DMS79 (cell line): ENCODE results near the gene EXTL1.

Source experiments
- DNase-seq: peaks from one replicate; lab custom pipeline; 2025; lab: John Stamatoyannopoulos, UW

Gene EXTL1

DNA sequence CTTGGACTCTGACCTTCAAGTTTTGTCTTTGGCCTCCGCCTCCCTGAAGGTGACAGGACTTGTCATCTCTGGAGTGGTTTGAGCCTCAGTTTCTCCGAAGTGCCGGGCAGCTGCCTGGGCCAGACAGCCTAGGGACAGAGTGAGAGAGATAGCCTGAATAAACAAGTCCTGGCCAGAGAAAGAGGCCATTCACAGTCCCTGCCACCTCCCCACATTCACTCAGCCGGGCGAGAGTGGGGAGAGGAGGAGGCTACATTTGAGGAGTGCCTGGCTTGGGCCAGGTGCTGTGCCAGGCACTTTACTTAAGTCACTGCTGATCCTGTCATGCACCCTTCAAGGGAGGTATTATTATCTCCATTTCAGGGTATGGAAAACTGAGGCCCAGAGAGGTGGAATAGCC lies 3.5 kb downstream of the EXTL1 start:
- no peak for DNase-seq

GRCh38 chr1:26025517-26025916 lies 3.9 kb downstream of the EXTL1 start:
- no peak for DNase-seq

DNA sequence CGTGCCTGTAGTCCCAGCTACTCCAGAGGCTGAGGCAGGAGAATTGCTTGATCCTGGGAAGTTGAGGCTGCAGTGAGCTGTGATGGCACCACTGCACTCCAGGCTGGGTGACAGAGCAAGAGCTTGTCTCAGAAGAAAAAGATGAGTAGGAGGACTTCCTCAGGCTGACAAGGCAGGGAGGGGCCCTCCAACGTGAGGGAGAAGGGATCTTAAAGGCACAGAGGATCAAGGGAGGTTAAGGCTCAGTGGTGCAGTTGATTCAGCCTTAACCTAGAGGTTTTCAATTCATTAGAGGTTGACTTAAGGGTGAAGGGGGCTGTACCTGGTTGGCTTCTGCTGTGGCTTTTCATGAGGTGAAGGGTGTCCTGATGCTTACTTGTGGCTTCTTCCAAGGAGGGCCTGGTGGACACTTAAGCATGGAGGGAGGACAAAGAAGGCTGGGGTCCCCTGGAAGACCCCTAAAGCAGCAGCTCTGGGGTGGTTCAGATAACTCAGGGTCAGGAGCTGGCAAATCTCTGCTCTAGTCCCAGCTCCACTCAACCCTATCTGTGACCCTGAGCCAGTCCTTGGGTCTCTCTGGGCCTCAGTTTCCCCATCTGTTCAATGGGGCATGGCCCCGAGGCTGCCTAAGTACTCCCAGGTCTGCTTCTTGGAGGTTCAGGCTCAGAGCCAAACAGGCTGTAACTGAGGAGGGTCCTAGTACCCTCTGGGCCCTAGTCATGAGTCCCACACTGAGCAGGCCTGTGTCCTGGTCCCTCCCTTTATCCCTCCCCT lies 6.3 kb downstream of the EXTL1 start:
- no peak for DNase-seq

- DNase-seq: no peak
Observed at GRCh38 chr1:26028490-26028980, 7.0 kb downstream of the EXTL1 start.

GRCh38 chr1:26029054-26029863 lies 7.7 kb downstream of the EXTL1 start:
- no peak for DNase-seq

- no peak for DNase-seq
Observed at GRCh38 chr1:26029864-26030481, 8.4 kb downstream of the EXTL1 start.

DNA sequence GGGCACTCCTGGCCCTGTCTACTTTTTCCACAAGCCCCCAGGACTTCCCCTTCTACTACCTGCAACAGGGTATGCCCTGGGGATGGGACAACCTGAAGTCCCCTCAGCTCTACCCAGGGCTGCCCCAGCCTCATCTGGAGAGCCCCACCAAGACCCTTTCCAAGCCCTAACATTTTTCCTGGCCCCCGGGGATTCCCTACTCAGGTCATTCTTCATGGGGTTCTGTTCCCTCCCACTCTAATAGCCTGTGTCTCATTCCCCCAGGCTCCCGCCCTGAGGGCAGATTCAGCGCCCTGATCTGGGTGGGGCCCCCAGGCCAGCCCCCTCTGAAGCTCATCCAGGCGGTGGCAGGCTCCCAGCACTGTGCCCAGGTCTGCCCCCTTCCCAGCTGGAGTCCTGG lies 9.6 kb downstream of the EXTL1 start:
- DNase-seq: no peak

GRCh38 chr1:26031611-26032220 lies 10.1 kb downstream of the EXTL1 start:
- DNase-seq: peak; percentile 13

DNA sequence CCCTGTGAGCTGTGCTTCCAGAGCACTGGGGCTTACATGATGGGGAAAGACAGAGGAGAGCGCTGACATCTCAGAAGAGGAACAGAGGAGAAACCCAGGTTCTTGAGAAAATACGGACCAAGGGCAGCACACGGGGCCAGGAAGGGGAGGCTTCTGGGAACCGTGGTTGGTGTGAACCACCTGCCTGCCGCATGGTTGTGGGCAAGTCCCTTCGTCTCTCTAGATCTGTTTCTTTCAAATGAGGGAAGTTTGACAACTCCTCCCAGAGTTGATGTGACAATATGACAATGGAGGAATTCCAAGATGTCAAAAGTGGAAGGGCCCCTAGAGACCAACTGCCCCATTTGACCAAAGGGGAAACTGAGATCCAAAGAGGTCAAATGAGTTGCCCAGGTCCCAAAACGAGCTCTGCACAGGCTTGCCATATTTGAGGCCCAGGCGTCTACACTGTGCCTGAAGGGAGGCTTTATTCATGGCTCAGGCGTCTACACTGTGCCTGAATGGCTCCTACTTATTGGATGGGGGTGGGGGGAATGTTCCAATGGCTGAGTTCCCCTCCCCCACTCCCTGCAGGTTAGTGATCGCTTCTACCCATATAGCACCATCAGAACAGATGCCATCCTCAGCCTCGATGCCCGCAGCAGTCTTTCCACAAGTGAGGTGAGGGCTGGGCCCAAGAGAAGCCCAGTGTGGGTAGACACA lies 11.2 kb downstream of the EXTL1 start:
- DNase-seq: no peak

GRCh38 chr1:26034504-26035202 lies 13.1 kb downstream of the EXTL1 start:
- no peak for DNase-seq

DNA sequence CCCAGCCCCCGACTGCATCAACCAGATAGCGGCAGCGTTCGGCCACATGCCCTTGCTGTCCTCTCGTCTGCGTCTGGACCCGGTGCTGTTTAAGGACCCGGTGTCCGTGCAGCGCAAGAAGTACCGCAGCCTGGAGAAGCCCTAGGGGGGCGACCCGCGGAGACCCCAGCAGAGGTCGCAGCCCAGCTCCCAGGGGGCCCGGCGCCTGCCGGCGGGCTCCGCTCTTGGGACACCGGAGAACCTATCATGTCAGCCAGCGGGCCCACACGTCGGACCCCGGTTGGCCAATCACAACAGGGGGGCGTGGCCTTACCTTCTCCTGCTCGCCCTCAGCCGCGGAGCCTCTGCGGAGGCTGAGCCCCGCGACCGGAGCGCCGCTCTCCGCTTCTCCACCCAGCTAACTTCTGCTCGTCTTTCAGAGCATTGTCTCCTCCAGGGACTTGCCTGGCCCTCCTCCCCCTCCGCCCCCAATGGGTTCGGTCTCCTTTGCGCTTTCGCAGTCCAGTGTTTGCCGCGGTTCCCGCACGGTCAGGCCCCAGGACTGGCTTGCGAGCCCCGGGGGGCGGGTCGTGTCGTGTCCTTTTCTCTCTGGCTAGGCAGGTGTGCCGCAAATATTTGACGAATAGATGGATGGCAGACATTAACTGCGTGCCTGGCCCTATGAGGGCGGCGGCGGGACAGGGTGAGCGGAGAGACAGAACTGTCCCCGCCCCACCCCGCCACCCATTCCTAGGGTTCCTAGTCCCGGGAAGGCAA lies 13.8 kb downstream of the EXTL1 start:
- peak; percentile 86 for DNase-seq

GRCh38 chr1:26035959-26036755 lies 14.6 kb downstream of the EXTL1 start:
- DNase-seq: peak; percentile 62

- DNase-seq: no peak
Observed at GRCh38 chr1:26036756-26037281, 15.2 kb downstream of the EXTL1 start.

GRCh38 chr1:26037904-26038303 lies 16.3 kb downstream of the EXTL1 start:
- no peak for DNase-seq

DNA sequence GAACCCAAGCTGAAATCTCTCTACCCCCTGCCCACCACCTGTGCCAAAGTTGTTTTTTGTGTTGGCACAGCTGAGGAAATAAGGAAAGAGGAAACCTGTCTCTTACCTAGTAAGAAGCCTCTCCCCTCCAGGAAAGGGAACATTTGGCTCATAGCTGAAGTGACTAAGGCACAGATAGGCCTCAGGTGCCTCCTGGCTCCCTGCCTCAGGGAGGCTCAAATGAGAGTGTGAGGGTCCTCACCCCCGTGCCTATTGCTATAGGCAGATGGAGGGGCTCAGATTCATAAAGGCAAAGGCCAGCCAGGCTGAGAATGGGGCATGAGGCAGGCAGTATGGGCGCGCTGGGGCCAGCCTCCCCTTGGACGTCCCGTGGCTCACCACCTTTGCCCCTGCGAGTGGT lies 16.9 kb downstream of the EXTL1 start:
- DNase-seq: no peak

- DNase-seq: no peak
Observed at GRCh38 chr1:26038904-26039303, 17.3 kb downstream of the EXTL1 start.

- DNase-seq: no peak
Observed at GRCh38 chr1:26041401-26041800, 19.8 kb downstream of the EXTL1 start.

GRCh38 chr1:26041978-26042377 lies 20.4 kb downstream of the EXTL1 start:
- no peak for DNase-seq

- no peak for DNase-seq
Observed at GRCh38 chr1:26043765-26044164, 22.2 kb downstream of the EXTL1 start.
